H1 (cell line): ENCODE results near the gene TTLL5. TPM values are rescaled to one million over a fixed set of nuclear protein-coding genes. Genes with fewer than 3 reads are reported as not detected.

Experiments
- CTCF ChIA-PET: fragments of 300-600 bp; sonication (Branson Sonifier 250); formaldehyde crosslinking; loops from one replicate; lab custom pipeline; 2021; ENCODE audit not compliant: partially characterized antibody; lab: Charles Lee
- POLR2A ChIA-PET: fragments of 300-600 bp; sonication (Branson Sonifier 250); formaldehyde crosslinking; loops from one replicate; lab custom pipeline; 2021; ENCODE audit warnings: inconsistent platforms; ENCODE audit not compliant: partially characterized antibody; lab: Charles Lee
- DNase-seq, 2 experiments: peaks; one replicate each; pipeline versions ENCODE4 v3.0.0 to v3.0.0-alpha.2; 2010 to 2022; ENCODE audit warnings: low spot score in 2 of 2, low read depth in 1 of 2, mixed read lengths in 1 of 2
- FAIRE-seq: peaks from 2 replicates; lab custom pipeline; 2011; peaks lifted over from hg19 to GRCh38; lab: Jason Lieb, UNC
- H2AFZ ChIP-seq: 2 replicates; pipeline ENCODE4 v1.8.1; 2012; ENCODE audit warnings: low read length, inconsistent platforms
- H2AK5ac ChIP-seq: 2 replicates; pipeline ENCODE4 v1.6.1; 2013; ENCODE audit warnings: low read depth, low read length
- H2BK120ac ChIP-seq: replicated peaks from 2 replicates; pipeline ENCODE3; 2013; ENCODE audit warnings: low read depth, low read length, inconsistent platforms
- H2BK12ac ChIP-seq: 2 replicates; pipeline ENCODE4 v1.6.1; 2013; ENCODE audit warnings: low read depth, low read length
- H2BK15ac ChIP-seq: 2 replicates; pipeline ENCODE4 v1.6.1; 2013; ENCODE audit warnings: low read length
- H2BK20ac ChIP-seq: 2 replicates; pipeline ENCODE4 v1.6.1; 2013; ENCODE audit warnings: low read length
- H2BK5ac ChIP-seq: 2 replicates; pipeline ENCODE4 v1.6.1; 2013; ENCODE audit warnings: low read depth, low read length
- H3K14ac ChIP-seq: 2 replicates; pipeline ENCODE4 v1.6.1; 2013; ENCODE audit warnings: inconsistent platforms; ENCODE audit not compliant: insufficient read length
- H3K18ac ChIP-seq: 2 replicates; pipeline ENCODE4 v1.6.1; 2013; ENCODE audit warnings: low read length; ENCODE audit errors: extremely low read depth
- H3K23ac ChIP-seq: 2 replicates; pipeline ENCODE4 v1.6.1; 2013; ENCODE audit warnings: inconsistent platforms; ENCODE audit not compliant: insufficient read length
- H3K23me2 ChIP-seq: 2 replicates; pipeline ENCODE4 v1.6.1; 2013; ENCODE audit warnings: low read depth, low read length
- H3K27ac ChIP-seq: 2 replicates; pipeline ENCODE4 v1.6.1; 2011; ENCODE audit warnings: low read depth, low read length, inconsistent platforms
- H3K27me3 ChIP-seq, 4 experiments: replicated peaks in 1 of 4; 1 replicate in 1 of 4; 2 replicates in 3 of 4; pipeline versions ENCODE4 v1.6.1 to v1.8.1; 2011 to 2013; ENCODE audit warnings: low read length in 3 of 4, mild to moderate bottlenecking in 3 of 4, inconsistent platforms in 2 of 4, mixed read lengths in 2 of 4, moderate library complexity in 1 of 4; ENCODE audit not compliant: control insufficient read depth in 3 of 4, insufficient read depth in 3 of 4; ENCODE audit errors: extremely low read depth in 1 of 4
- H3K36me3 ChIP-seq, 4 experiments: 2 replicates each; pipeline versions ENCODE4 v1.6.1 to v1.8.1; 2011 to 2013; ENCODE audit warnings: mild to moderate bottlenecking in 4 of 4, low read length in 3 of 4, moderate library complexity in 2 of 4, control low read depth in 1 of 4, inconsistent platforms in 1 of 4; ENCODE audit not compliant: insufficient read depth in 4 of 4, control insufficient read depth in 2 of 4
- H3K4ac ChIP-seq: replicated peaks from 2 replicates; pipeline ENCODE3; 2013; ENCODE audit warnings: low read length, low read depth, mixed read lengths, inconsistent platforms; ENCODE audit not compliant: insufficient read length
- H3K4me1 ChIP-seq, 4 experiments: replicated peaks in 1 of 4; 1 replicate in 1 of 4; 2 replicates in 3 of 4; pipeline versions ENCODE4 v1.6.1 to v1.8.1; 2011 to 2013; ENCODE audit warnings: low read length in 3 of 4, inconsistent platforms in 2 of 4, mixed read lengths in 1 of 4; ENCODE audit not compliant: insufficient read depth in 4 of 4, control insufficient read depth in 3 of 4
- H3K4me2 ChIP-seq, 2 experiments: 2 replicates each; pipeline versions ENCODE4 v1.6.1 to v1.8.1; 2011 to 2013; ENCODE audit warnings: low read depth in 2 of 2, low read length in 2 of 2, control low read depth in 1 of 2, inconsistent platforms in 1 of 2, mild to moderate bottlenecking in 1 of 2; ENCODE audit not compliant: insufficient read depth in 1 of 2
- H3K4me3 ChIP-seq, 4 experiments: fragments of 200-600, 300-600 bp in 1 of 4; sonication (generic), shearing (Covaris generic), sonication (Bioruptor Twin) in 1 of 4; 2 replicates each; pipeline versions ENCODE4 v1.5.1 to v1.8.1; 2011 to 2016; ENCODE audit warnings: low read length in 4 of 4, low read depth in 3 of 4, control low read depth in 2 of 4, inconsistent platforms in 2 of 4, mild to moderate bottlenecking in 2 of 4, mixed read lengths in 1 of 4, moderate library complexity in 1 of 4; ENCODE audit not compliant: insufficient read depth in 2 of 4; ENCODE audit errors: extremely low read depth in 1 of 4
- H3K56ac ChIP-seq: replicated peaks from 2 replicates; pipeline ENCODE3; 2013; ENCODE audit warnings: low read depth, mild to moderate bottlenecking, mixed read lengths, low read length, inconsistent platforms; ENCODE audit not compliant: insufficient read length
- H3K79me1 ChIP-seq: 2 replicates; pipeline ENCODE4 v1.6.1; 2013; ENCODE audit warnings: low read depth, low read length, control low read depth
- H3K79me2 ChIP-seq, 2 experiments: 2 replicates each; pipeline versions ENCODE4 v1.6.1 to v1.8.1; 2012 to 2013; ENCODE audit warnings: low read length in 2 of 2, mild to moderate bottlenecking in 2 of 2, inconsistent platforms in 1 of 2; ENCODE audit not compliant: insufficient read depth in 2 of 2, control insufficient read depth in 1 of 2
- H3K9ac ChIP-seq, 4 experiments: replicated peaks in 1 of 4; 1 replicate in 1 of 4; 2 replicates in 3 of 4; pipeline versions ENCODE4 v1.6.1 to v1.8.1; 2011 to 2013; ENCODE audit warnings: low read depth in 3 of 4, low read length in 3 of 4, control low read depth in 2 of 4, mild to moderate bottlenecking in 2 of 4, moderate library complexity in 2 of 4, inconsistent platforms in 1 of 4; ENCODE audit errors: extremely low read depth in 1 of 4
- H3K9me3 ChIP-seq, 2 experiments: 2 replicates each; pipeline versions ENCODE4 v1.6.1 to v1.8.1; 2012 to 2013; ENCODE audit warnings: mild to moderate bottlenecking in 2 of 2, moderate library complexity in 2 of 2, control low read depth in 1 of 2, inconsistent platforms in 1 of 2, low read depth in 1 of 2, low read length in 1 of 2, mixed read lengths in 1 of 2; ENCODE audit not compliant: insufficient read depth in 2 of 2
- H4K20me1 ChIP-seq, 2 experiments: replicated peaks in 1 of 2; 2 replicates each; pipeline versions ENCODE3 to v1.8.1; 2011 to 2013; ENCODE audit warnings: inconsistent platforms in 2 of 2, low read length in 2 of 2, mild to moderate bottlenecking in 1 of 2; ENCODE audit not compliant: insufficient read depth in 2 of 2, control insufficient read depth in 1 of 2
- H4K5ac ChIP-seq: 2 replicates; pipeline ENCODE4 v1.6.1; 2013; ENCODE audit warnings: low read length, low read depth, mixed read lengths, inconsistent platforms; ENCODE audit not compliant: insufficient read length
- H4K8ac ChIP-seq: 2 replicates; pipeline ENCODE4 v1.8.0; 2013; ENCODE audit warnings: mild to moderate bottlenecking, moderate library complexity, low read length, inconsistent platforms; ENCODE audit not compliant: insufficient read depth; ENCODE audit errors: extremely low read depth
- H4K91ac ChIP-seq: replicated peaks from 2 replicates; pipeline ENCODE3; 2013; ENCODE audit warnings: low read length, mixed read lengths, inconsistent platforms; ENCODE audit not compliant: insufficient read length
- GTF2F1 ChIP-seq: IDR thresholded peaks from 2 replicates; pipeline ENCODE4 v1.6.1; 2012; ENCODE audit warnings: low read depth, low read length, improper control_type of control experiment, borderline replicate concordance
- MAFK ChIP-seq: IDR thresholded peaks from 2 replicates; pipeline ENCODE4 v1.6.1; 2012; ENCODE audit warnings: low read depth, mild to moderate bottlenecking, improper control_type of control experiment, low read length
- NANOG ChIP-seq: IDR thresholded peaks from 2 replicates; pipeline ENCODE4 v1.6.1; 2011; ENCODE audit warnings: low read length, low read depth, mild to moderate bottlenecking, inconsistent platforms; ENCODE audit not compliant: insufficient read depth, poor library complexity, severe bottlenecking
- SIRT6 ChIP-seq: IDR thresholded peaks from one replicate; pipeline ENCODE4 v1.7.1; 2012; ENCODE audit warnings: low read length, inconsistent platforms
- SP2 ChIP-seq: IDR thresholded peaks from 2 replicates; pipeline ENCODE4 v1.6.1; 2012; ENCODE audit warnings: mild to moderate bottlenecking, low read length, inconsistent platforms
- TEAD4 ChIP-seq: IDR thresholded peaks from 2 replicates; pipeline ENCODE4 v1.6.1; 2012; ENCODE audit warnings: low read depth, low read length, inconsistent platforms, mixed read lengths
- WGBS, 2 experiments: shearing (Covaris generic) in 1 of 2; methylation state at CpG; one replicate each; pipeline versions ENCODE4 v1.1.6 to v1.1.7; 2013 to 2015; ENCODE audit warnings: low lambda C conversion rate in 2 of 2, mixed read lengths in 2 of 2, inconsistent platforms in 1 of 2, low coverage in 1 of 2, missing lambda C conversion rate in 1 of 2; ENCODE audit not compliant: insufficient replicate concordance in 2 of 2, insufficient coverage in 1 of 2, insufficient read length in 1 of 2; ENCODE audit errors: extremely low coverage in 1 of 2, missing lambda C conversion rate in 1 of 2; 5-methylcytosine and 5-hydroxymethylcytosine counted together
- polyA plus RNA-seq, 7 experiments: library from polyadenylated mRNA; depleted of rRNA in 3 of 7; stranded (reverse) in 5 of 7; unstranded in 2 of 7; fragments of >200 nt in 5 of 7; fragments of 200-250 nt in 2 of 7; gene quantifications; 1 replicate in 5 of 7; 2 replicates in 1 of 7; 4 replicates in 1 of 7; pipeline versions ENCODE4 v1.2.1 to v1.2.3, GENCODE V29; 2011 to 2013; ENCODE audit warnings: missing spikeins in 2 of 7, mixed read lengths in 2 of 7
- total RNA-seq: library from RNA; stranded (reverse); fragmentation: NEBNext Ultra II Directional; extraction: Animal tissue kit (Norgen Biotek cat#: 25700); gene quantifications from 2 replicates; pipeline ENCODE4 v1.2.1, GENCODE V29; 2021

TTLL5 gene
- total and polyA plus RNA-seq, 2 of the 8 experiments (the other 6 are each of a cell fraction or from before 2014, with no cell fraction given), result 16.1 to 45.9 TPM

GRCh38 chr14:75703467-75703866 lies 42.4 kb downstream of the TTLL5 start:
- DNase-seq (no peak), FAIRE-seq (no peak)
- Histone ChIP-seq H3K23ac (no peak overlapping the region), H3K36me3 (peaks cover 0 to 24% (median 11%) of the 10 kb centered on the region in 4 experiments; a peak in 6 of 8 replicates), H4K8ac (no peak overlapping the region), H2BK20ac (no peak overlapping the region), H3K18ac (no peak overlapping the region), H3K4me2 (no peak overlapping the region), H2BK5ac (no peak overlapping the region), H2AFZ (no peak overlapping the region), H2BK12ac (no peak overlapping the region), H3K9me3 (no peaks in the 10 kb centered on the region), H4K20me1 (peaks cover 0 to 2% of the 10 kb centered on the region in 2 experiments), H3K23me2 (no peaks in the 10 kb centered on the region), H4K5ac (no peak overlapping the region), H3K79me1 (no peaks in the 10 kb centered on the region), H3K27me3 (no peaks in the 10 kb centered on the region), H3K4me3 (no peak overlapping the region), H2BK15ac (no peak overlapping the region), H3K27ac (no peak overlapping the region), H4K91ac (no peak overlapping the region), H2BK120ac (no peak overlapping the region), H3K4ac (no peak overlapping the region), H3K79me2 (no peaks in the 10 kb centered on the region), H2AK5ac (no peak overlapping the region), H3K4me1 (no peaks in the 10 kb centered on the region), H3K14ac (no peak overlapping the region), H3K56ac (no peak overlapping the region), H3K9ac (no peak overlapping the region)
- CTCF ChIA-PET, result interaction anchor here (2.4 kb wide), 1 partner anchor 275 kb away, joined by 7 read pairs; no protein-coding TSS in a partner anchor
- TF ChIP-seq SP2, result no peak
- TF ChIP-seq MAFK, result no peak
- TF ChIP-seq TEAD4, result no peak
- TF ChIP-seq GTF2F1, result no peak
- TF ChIP-seq NANOG, result no peak
- no peak for TF ChIP-seq SIRT6
- POLR2A ChIA-PET, result no interaction called here
- 77% methylated on average over 1 of the region's 1 CpG; no CpG with 5 or more reads in 1 of the 2 experiments for WGBS, 2 experiments
